HG03066 (cell line): ENCODE results near the gene ZW10.
"Not testable (repeated sequence)": the region's sequence is repeated elsewhere in the genome, so short reads cannot be mapped to it uniquely, and the experiment has no call there.

Experiments
- ATAC-seq: cut with Tn5 transposase; IDR thresholded peaks from one replicate; pipeline ENCODE4 v1.9.1; 2021; ENCODE audit warnings: low read depth; ENCODE audit not compliant: unreplicated experiment

ZW10 gene

DNA sequence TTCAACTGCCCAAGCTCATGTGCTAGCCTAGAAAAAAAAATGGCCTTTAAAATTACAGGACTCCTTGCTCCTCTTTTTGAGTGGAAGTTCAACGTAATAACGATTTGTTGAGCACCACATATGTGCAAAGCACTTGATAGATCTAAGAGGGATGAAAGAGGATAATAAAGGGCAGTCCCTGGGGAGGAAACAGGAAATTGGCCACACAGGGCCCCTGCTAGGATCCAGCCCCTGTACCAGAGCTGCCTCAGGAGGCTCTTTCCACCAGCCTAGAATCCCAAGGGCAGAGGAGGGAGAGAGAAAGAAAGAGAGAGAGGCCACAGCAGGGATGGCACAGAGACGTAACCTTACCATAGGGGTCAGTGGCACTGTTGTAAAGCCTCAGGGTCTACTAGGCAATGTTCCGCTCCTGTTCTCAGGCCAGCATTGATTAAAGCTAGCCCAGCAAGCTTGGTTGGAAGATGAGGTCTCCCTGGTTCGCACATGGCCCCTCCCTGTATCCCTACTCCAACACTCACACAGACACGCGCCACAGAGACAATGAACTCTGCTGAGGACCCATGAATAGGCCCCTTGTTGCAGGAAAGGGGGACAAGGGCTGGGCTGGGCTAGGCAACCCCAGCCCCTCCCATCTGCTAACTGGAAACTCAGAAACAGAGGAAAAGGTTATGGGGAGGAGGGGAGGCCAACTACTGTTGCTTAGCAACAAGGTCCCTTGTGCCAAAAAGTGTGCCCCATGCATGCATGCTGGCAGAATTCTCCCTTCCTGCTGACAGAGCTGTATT is 67.4 kb downstream of the ZW10 start, which contains the start of gene TMPRSS5:
TMPRSS5 (minus strand) TSS at position 438 of the 785 bp plus-strand sequence; CDS start at position 354, 84 bp downstream.
- ATAC-seq: no peak

DNA sequence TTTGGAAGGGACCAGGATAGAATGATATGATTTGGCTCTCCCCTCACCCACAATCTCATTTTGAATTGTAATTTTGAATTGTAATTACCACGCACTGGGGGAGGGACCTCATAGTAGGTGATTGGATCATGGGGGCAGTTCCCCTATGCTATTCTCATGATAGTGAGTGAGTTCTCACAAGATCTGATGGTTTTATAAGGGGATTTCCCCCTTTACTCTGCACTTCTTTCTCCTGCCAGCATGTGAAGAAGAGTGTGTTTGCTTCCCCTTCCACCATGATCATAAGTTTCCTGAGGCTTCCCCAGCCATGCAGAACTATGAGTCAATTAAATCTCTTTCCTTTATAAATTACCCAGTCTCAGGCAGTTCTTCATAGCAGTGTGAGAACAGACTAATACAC is 69.9 kb downstream of the ZW10 start:
- ATAC-seq: not testable (repeated sequence)

DNA sequence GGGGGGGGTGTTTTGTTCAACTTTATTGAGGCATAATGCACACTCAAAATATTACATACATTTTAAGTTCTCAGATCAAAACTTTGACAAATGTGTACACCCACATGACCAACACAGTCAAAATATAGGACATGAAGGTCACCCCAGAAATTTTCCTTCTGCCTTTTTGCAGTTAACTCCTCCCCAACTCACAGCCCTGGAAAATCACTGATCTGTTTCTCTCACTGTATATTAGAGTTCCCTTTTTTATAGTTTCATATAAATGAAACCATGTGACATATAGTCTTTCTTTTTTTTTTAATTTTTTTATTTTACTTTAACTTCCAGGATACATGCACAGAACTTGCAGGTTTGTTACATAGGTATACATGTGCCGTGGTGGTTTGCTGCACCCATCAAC is 72.0 kb downstream of the ZW10 start:
- no peak for ATAC-seq

DNA sequence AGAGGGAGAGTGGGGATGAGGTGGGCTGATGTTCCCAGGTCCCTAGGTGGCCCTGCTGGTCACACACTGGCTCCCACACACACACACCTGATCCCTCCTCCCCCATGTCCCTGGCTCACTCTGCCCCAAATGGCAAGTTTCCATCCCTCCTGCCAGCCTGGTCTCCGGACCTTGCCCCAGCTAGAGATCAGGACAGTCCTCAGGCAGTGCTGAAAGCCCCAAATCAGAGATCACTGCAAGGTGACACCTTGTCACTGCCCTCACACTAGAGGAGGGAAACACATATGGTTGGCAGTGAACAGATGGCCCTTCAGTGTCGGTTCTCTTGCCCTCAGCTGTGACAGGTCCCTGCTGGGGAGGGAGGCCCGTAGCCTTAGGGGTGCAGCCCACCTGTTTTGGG is 75.0 kb downstream of the ZW10 start:
- ATAC-seq: no peak

DNA sequence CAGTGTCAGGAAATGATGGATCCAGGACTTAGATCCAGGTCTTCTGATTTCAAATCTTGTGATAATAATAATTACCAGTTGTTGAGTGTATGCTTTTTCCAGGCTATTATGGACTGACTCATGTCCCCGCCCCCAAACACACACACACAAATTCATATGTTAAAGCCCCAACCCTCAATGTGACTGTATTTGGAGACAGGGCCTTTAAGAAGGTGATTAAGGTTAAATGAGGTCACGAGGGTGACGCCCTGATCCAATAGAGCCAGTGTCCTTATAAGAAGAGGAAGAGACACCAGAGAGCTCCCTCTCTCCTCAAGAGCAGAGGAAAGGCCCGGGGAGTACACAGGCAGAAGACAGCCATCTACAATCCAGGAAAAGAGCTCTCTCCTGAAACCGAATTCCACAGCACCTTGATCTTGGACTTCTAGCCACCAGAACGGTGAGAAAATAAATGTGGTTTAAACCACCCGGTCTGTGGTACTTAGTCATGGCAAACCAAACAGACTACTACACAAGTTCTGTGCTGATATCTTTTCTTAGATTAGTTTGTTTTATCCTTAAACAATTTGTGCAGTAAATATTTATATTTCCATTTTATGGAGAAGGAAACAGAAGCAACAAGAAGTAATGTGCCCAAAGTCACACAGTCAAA is 75.6 kb downstream of the ZW10 start:
- no peak for ATAC-seq

DNA sequence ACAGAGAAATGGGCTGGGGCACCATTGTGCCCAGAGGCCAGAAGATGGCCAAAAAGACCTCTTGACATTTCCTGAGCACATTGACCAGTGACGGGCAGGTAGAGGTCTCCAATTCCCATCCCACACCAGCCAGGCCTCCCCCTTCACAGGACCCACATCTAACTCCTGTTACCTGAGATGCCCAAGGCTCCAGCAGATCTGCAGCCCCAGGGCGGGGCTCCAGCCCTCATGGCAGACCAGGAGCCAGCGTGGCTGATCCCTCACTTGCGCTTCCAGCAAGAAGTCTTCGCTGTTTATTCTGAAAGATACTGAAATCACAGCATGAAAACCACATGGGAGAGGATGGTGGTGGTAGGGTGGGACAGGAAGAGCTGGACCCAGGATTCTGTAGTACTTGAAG is 76.4 kb downstream of the ZW10 start:
- no peak for ATAC-seq

DNA sequence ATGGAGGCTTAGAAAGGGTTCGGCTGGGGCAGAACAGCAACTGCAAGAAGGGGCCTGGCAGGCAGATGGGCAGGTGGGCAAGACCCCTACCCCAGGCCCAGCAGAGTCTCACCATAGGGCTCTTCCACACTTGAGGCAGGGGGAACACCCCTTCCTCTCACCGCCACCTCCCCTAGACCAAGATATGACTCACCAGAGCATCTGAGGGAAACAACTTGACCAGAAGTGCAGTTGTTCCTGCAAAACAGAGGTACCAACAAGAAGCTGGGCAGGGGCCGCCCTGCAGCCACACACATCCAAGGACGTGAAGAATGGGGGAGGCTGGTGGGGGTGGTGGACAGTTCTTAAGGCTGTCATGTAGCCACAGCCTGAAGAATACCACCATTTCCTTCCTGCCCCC is 78.3 kb downstream of the ZW10 start:
- no peak for ATAC-seq

DNA sequence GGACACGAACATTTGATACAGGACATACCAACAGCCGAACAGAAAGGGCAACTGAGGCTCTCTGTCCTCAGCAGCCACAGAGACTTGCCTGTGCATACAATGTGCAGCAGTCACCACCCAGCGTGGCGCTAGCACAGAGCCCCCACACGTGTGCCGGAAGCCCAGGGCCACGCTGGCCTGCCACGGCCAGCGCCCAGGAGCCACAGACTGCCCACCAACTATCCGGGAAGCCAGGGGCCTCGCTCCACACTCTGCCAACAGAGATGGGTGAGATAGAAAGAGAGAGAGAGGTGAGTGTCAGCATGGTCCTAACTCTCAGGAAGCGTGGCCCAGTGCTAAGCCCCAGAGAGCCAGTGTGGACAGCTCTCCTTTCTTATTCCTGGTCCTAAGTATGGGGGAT is 79.1 kb downstream of the ZW10 start:
- no peak for ATAC-seq

DNA sequence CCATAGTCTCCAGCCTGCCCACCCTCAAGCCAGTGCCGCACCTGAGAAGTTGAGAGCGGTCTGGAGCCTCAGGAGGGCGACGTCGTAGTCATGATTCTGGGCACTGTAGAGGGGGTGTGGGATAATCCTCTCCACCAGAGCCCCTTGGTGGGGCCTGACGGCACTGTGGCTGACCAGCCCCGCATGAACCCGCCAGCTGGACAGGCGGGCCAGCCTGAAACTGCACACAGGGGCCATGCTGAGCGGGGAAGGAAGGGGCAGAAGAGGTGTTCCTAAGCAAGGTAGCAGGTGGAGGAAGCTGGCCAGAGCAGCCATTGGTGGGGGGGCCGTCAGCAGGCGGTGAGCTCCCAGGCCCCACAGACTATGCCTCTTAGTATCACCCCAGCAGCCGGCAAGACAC is 80.5 kb downstream of the ZW10 start:
- no peak for ATAC-seq

DNA sequence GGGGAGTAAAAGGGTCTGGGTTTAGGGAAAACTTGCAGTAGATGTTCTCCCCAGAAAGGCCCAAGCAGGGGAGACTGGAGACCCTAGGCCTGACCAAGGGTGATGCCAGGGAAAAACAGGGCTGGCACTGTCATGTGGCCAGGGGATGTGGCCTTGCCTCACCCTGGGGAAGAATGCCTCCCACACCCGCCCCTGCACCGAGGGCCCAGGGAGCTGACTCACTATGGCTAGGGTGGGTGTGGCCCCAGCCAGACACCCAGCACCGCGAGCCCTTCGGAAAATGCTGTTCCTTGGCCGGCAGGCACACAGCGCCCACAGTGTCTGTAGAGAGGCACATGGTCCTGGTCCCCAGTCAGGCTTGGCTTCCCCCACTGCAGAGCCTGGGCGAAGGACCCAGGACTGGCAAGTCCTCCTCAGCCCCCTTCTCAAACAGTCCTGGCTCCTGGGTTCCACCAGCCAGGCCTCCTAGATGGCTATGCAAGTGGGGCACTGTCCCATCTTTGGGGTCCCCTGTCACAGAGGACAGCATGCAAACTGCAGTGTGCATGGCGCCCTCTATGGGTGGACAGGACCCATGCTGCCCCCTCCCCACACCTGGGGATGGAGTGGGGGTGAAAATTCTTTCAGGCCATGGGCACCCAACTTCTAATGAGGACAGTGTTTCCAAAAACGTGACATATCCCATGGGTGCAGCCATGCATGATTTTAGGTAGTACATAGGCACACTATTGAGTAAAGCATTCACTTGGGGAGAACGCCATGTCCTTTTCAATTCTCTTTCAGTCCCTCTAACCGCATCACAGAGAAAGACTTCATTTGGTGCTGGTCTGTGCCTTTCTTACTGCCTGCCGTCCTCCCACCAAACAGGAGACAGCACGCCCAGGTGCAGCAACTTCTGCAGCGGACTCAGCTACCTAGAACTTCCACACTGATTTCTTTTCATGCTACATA is 82.6 kb downstream of the ZW10 start:
- no peak for ATAC-seq

DNA sequence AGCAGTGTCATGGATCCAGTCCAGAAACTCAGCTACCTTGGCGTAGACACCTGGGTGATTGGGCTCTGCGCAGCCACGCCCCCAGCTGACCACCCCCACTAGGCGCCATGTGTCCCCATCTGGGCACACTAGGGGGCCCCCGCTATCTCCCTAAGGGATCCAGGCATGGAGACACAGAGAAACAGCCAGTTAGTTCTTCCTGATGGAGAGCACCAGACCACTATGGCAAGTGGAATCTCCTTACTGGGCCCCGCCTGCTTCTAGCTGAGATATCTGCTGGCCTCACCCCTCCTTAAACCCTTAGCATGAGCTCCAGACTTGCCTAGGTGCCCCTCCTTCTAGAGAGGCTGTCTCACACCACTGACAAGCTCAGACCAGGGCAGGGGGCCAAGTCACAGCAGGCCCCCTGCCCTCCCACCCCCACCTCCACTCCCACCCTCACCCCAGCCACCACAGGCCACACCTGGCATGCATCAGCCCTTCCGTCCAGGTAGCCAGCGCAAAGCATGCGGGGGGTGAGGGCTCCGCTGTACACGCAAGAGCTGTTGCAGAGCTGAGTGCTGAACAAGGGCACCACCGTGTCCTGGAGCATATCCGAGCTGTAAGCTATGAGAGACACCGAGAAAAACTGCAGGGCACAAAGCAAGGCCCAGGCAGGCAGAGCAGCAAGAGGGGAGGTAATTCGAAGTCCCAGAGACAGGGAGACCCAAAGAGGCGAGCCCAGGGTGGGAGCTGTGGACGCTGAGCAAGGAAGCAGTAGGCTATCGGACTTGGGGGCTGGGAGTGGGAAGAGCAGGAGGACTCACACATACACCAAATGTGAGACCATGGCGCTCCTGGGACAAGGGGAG is 83.5 kb downstream of the ZW10 start:
- no peak for ATAC-seq

DNA sequence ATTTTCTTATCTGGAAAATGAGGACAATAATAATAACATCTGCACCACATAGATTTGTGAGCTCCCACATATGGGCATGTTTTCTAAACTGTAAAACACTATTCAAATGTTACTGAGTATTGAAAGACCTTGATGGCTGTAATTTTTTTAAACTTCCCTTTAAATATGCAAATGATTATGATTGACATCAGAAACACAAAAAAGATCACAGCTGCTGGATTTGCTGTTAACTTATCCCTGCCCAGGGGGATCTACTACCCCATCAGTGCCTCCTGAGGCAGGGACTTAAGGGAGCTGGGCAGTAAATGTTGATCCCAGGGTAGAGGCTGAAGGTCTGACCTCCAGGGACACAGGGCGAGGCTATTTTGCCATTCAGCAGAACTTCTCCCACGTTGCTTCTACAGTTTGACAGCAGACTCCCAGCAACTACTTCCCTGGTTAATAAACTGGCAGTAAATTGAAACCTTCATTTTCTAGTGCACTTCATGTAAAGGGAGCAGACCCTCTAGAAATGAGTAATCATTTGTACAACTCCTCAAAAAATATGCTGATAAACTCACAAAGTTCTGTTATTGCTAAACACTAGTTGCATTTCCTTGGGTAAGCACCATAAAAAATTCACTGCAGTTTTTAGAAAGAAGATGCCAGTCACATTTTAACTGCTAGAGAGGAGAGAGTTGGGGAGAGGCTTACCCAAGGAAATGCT is 87.7 kb downstream of the ZW10 start:
- ATAC-seq: no peak

DNA sequence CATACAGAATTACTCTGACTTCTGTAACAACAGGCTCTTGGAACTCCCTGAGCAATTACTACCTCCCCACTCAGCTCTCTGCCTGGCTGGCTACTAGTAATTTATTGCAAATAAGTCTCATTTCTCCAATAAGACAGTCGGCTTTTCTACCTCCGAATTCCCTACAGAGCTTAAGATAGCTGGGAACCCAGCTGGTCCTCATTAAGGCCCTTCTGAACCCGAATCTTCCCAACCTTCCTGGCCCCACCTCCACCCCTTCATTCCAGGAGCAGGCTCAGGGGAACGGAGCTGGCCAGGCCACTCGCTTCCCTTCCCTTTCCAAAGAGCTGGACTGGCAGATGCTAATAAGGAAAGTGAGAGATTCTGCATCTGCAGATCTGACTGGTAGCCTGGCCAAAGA is 89.0 kb downstream of the ZW10 start:
- ATAC-seq: no peak

DNA sequence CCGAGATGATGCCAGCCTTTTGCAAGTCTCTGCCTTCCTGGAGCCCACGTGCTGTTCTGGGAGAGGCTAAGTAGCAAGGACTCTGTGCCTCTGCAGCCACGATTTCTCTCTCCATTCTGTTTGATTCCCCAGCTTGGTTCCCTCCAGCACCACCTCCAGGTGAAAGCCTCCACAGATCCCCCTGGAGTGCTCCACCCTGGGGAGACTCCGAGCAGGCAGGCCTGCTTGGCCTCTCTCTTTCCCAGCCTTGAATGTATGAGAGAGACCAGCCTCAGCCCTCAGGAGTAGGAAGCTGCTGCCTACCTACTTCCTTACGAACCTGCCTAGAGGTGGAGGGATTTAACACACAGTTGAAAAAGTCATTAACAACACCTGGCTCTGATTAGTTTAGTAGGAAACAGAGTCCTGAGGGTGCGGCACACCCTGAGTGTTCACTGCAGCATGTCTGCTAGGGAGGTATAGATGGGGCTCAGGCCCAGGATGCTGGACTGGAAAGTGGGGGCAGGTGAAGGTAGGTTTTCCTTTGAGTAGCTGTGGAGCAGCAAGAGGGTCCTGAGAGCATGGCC is 89.9 kb downstream of the ZW10 start:
- ATAC-seq: no peak
